NB4 (cell line): ENCODE data around the gene PGGT1B.

Experiments used
- CTCF ChIP-seq: IDR thresholded peaks from one replicate; pipeline ENCODE4 v1.5.1; 2012; ENCODE audit warnings: low read depth, low read length
- MYC ChIP-seq: IDR thresholded peaks from 2 replicates; pipeline ENCODE4 v1.6.1; 2011; ENCODE audit warnings: low read depth, low read length
- POLR2A ChIP-seq: IDR thresholded peaks from 2 replicates; pipeline ENCODE4 v1.6.1; 2011; ENCODE audit warnings: mild to moderate bottlenecking; ENCODE audit not compliant: insufficient read length; ENCODE audit errors: extremely low read depth

- TF ChIP-seq CTCF (no peak), MYC (no peak), POLR2A (no peak)
Measured at GRCh38 chr5:115160975-115161475, 101.7 kb downstream of the PGGT1B start.
